GM18867 (cell line): Measurements from ENCODE around the gene CCDC116.
"Not testable (repeated sequence)": the region's sequence is repeated elsewhere in the genome, so short reads cannot be mapped to it uniquely, and the experiment has no call there.

Experiments
- ATAC-seq: cut with Tn5 transposase; IDR thresholded peaks from one replicate; pipeline ENCODE4 v1.9.1; 2021; ENCODE audit warnings: mild to moderate bottlenecking, moderate library complexity; ENCODE audit not compliant: unreplicated experiment

The CCDC116 gene

GRCh38 chr22:21629255-21630149 lies 3.1 kb upstream of the CCDC116 start, which contains the start of gene YDJC:
YDJC (minus strand) TSS chr22:21630022; CDS start chr22:21630014, 8 bp downstream.
- ATAC-seq, result peak; percentile 71

GRCh38 chr22:21631025-21631424 lies 1.5 kb upstream of the CCDC116 start:
- no peak for ATAC-seq

- ATAC-seq, result no peak
These were observed 371 bp downstream of the CCDC116 start for GRCh38 chr22:21632931-21633330.

- no peak for ATAC-seq
These were observed 921 bp downstream of the CCDC116 start for GRCh38 chr22:21633481-21633880.

- ATAC-seq, result no peak
These were observed 1.5 kb downstream of the CCDC116 start for GRCh38 chr22:21634081-21634480.

GRCh38 chr22:21634844-21635243 lies 2.3 kb downstream of the CCDC116 start:
- no peak for ATAC-seq

GRCh38 chr22:21635771-21636510 lies 3.4 kb downstream of the CCDC116 start:
- no peak for ATAC-seq

- ATAC-seq, result no peak
These were observed 4.2 kb downstream of the CCDC116 start for GRCh38 chr22:21636629-21637218.

- not testable (repeated sequence) for ATAC-seq
These were observed 4.9 kb downstream of the CCDC116 start for GRCh38 chr22:21637450-21637849.

GRCh38 chr22:21639359-21639758 lies 6.8 kb downstream of the CCDC116 start:
- ATAC-seq, result no peak

GRCh38 chr22:21640810-21641209 lies 8.2 kb downstream of the CCDC116 start:
- no peak for ATAC-seq

- ATAC-seq, result peak; percentile 10
These were observed 8.8 kb downstream of the CCDC116 start for GRCh38 chr22:21641417-21641788.

GRCh38 chr22:21641789-21642583 lies 9.4 kb downstream of the CCDC116 start, which contains the start of gene SDF2L1:
SDF2L1 (plus strand) TSS chr22:21642302; CDS start chr22:21642337, 35 bp downstream.
- peak; percentile 92 for ATAC-seq

GRCh38 chr22:21642584-21643448 lies 10.3 kb downstream of the CCDC116 start:
- no peak for ATAC-seq

GRCh38 chr22:21643533-21644357 lies 11.2 kb downstream of the CCDC116 start:
- no peak for ATAC-seq

GRCh38 chr22:21645513-21645912 lies 13.0 kb downstream of the CCDC116 start:
- not testable (repeated sequence) for ATAC-seq

- ATAC-seq, result no peak
These were observed 14.3 kb downstream of the CCDC116 start for GRCh38 chr22:21646608-21647590.

GRCh38 chr22:21650280-21650679 lies 17.7 kb downstream of the CCDC116 start:
- no peak for ATAC-seq
